SKM-1 treated with dmso at 0.1 percent for 144 hours (cell line): ENCODE data around the gene ZNF41.
"Not testable (repeated sequence)": the region's sequence is repeated elsewhere in the genome, so short reads cannot be mapped to it uniquely, and the experiment has no call there.

ENCODE experiments used
- DNase-seq: peaks from one replicate; lab custom pipeline; 2025; ENCODE audit not compliant: unreplicated experiment; lab: John Stamatoyannopoulos, UW

The ZNF41 gene

GRCh38 chrX:47482512-47483305, at the start of gene ZNF41:
Gene ZNF41 (minus strand): TSS chrX:47483222. CDS start chrX:47467481, 15,741 bp downstream.
- peak; percentile 50 for DNase-seq

GRCh38 chrX:47530049-47530448, 47.0 kb upstream of the ZNF41 start:
- no peak for DNase-seq

- no peak for DNase-seq
Observed at GRCh38 chrX:47529548-47529947, 46.5 kb upstream of the ZNF41 start.

GRCh38 chrX:47523713-47524166, 40.7 kb upstream of the ZNF41 start:
- DNase-seq: no peak

- peak; percentile 50 for DNase-seq
Observed at GRCh38 chrX:47523297-47523696, 40.3 kb upstream of the ZNF41 start.

GRCh38 chrX:47518144-47518543, 35.1 kb upstream of the ZNF41 start:
- no peak for DNase-seq

GRCh38 chrX:47515941-47516665, 33.1 kb upstream of the ZNF41 start:
- DNase-seq: peak; percentile 52

GRCh38 chrX:47514533-47515235, 31.7 kb upstream of the ZNF41 start:
- no peak for DNase-seq

- not testable (repeated sequence) for DNase-seq
Observed at GRCh38 chrX:47513034-47513965, 30.3 kb upstream of the ZNF41 start.

GRCh38 chrX:47512383-47512782, 29.4 kb upstream of the ZNF41 start:
- DNase-seq: not testable (repeated sequence)

GRCh38 chrX:47507153-47507867, 24.3 kb upstream of the ZNF41 start:
- no peak for DNase-seq

- DNase-seq: no peak
Observed at GRCh38 chrX:47503151-47503550, 20.1 kb upstream of the ZNF41 start.

GRCh38 chrX:47502316-47503125, 19.5 kb upstream of the ZNF41 start:
- no peak for DNase-seq

GRCh38 chrX:47501226-47502074, 18.4 kb upstream of the ZNF41 start:
- no peak for DNase-seq

- no peak for DNase-seq
Observed at GRCh38 chrX:47500554-47500953, 17.5 kb upstream of the ZNF41 start.

GRCh38 chrX:47499293-47499692, 16.3 kb upstream of the ZNF41 start:
- DNase-seq: no peak

GRCh38 chrX:47498411-47498810, 15.4 kb upstream of the ZNF41 start:
- DNase-seq: no peak

GRCh38 chrX:47497271-47497888, 14.4 kb upstream of the ZNF41 start:
- no peak for DNase-seq
